Gastrocnemius medialis (tissue), 4 donors: ENCODE data around the gene SNPH. TPM values are rescaled to one million over a fixed set of nuclear protein-coding genes. Genes with fewer than 3 reads are reported as not detected.

Source experiments
- ATAC-seq, 2 donors: fragments of 150-250 bp; one replicate each; pipeline ENCODE4 v1.9.1; 2016
- DNase-seq, 2 donors: peaks; one replicate each; pipeline ENCODE4 v3.0.0-alpha.2; 2019
- H3K27ac ChIP-seq, 4 donors: fragments of 200-600 bp; sonication (generic); 1 replicate in 1 of 4; 2 replicates in 3 of 4; pipeline ENCODE4 v1.5.1; 2016 to 2018; ENCODE audit warnings: mild to moderate bottlenecking in 2 of 4, moderate library complexity in 1 of 4
- H3K27me3 ChIP-seq, 3 donors: fragments of 200-600 bp; sonication (generic) in 2 of 3; 1 replicate in 1 of 3; 2 replicates in 2 of 3; pipeline versions ENCODE4 v1.5.1 to v1.6.0; 2016 to 2019; ENCODE audit warnings: mild to moderate bottlenecking in 1 of 3, moderate library complexity in 1 of 3
- H3K36me3 ChIP-seq, 2 donors: fragments of 200-600 bp; sonication (generic) in 1 of 2; one replicate each; pipeline ENCODE4 v1.5.1; 2017 to 2018
- H3K4me1 ChIP-seq, 2 donors: fragments of 200-600 bp; sonication (generic) in 1 of 2; one replicate each; pipeline ENCODE4 v1.5.1; 2016 to 2017; ENCODE audit warnings: mild to moderate bottlenecking in 2 of 2
- H3K4me3 ChIP-seq, 4 donors: fragments of 200-600 bp; sonication (generic) in 3 of 4; 1 replicate in 1 of 4; 2 replicates in 3 of 4; pipeline ENCODE4 v1.5.1; 2016 to 2019; ENCODE audit warnings: mild to moderate bottlenecking in 2 of 4
- H3K9me3 ChIP-seq, 3 donors: fragments of 200-600 bp; sonication (generic) in 2 of 3; 1 replicate in 1 of 3; 2 replicates in 2 of 3; pipeline ENCODE4 v1.5.1; 2016 to 2019
- POLR2A ChIP-seq, 2 donors: fragments of 450-650 bp; IDR thresholded peaks; one replicate each; pipeline ENCODE4 v1.6.1; 2017; ENCODE audit warnings: antibody characterized with exemption in 2 of 2, mild to moderate bottlenecking in 2 of 2, moderate library complexity in 2 of 2
- in situ Hi-C, 4 donors: fragments of 200-750 bp; cut with MboI; loops; one replicate each; pipeline versions ENCODE4 v1.15.0 to v1.8.0; 2017; ENCODE audit warnings: low sequenced_read_pairs in 4 of 4
- intact Hi-C: fragments of 100-400 bp; cut with DNase I; formaldehyde crosslinking; loops from one replicate; pipeline ENCODE4 v1.15.1; 2023; ENCODE audit warnings: low total_unique reads
- total RNA-seq, 4 donors: library from RNA; depleted of rRNA; stranded (reverse); fragments of >200 nt; gene quantifications; one replicate each; pipeline versions ENCODE4 v1.1.0 to v1.2.3, GENCODE V29; 2016
- TF ChIP-seq, protein P1 (sequence below), 5 experiments: fragments of 450-650 bp in 3 of 5; fragments of 200-600 bp in 2 of 5; sonication (generic) in 2 of 5; IDR thresholded peaks in 4 of 5; conservative IDR thresholded peaks in 1 of 5; 1 replicate in 4 of 5; 2 replicates in 1 of 5; pipeline ENCODE4 v1.5.1; 2016 to 2019; ENCODE audit warnings: antibody characterized with exemption in 5 of 5, mild to moderate bottlenecking in 3 of 5, moderate library complexity in 3 of 5

Gene SNPH
- total RNA-seq, 4 donors from 2014 or later = 3.1 to 27.4 (median 15.9) TPM

DNA sequence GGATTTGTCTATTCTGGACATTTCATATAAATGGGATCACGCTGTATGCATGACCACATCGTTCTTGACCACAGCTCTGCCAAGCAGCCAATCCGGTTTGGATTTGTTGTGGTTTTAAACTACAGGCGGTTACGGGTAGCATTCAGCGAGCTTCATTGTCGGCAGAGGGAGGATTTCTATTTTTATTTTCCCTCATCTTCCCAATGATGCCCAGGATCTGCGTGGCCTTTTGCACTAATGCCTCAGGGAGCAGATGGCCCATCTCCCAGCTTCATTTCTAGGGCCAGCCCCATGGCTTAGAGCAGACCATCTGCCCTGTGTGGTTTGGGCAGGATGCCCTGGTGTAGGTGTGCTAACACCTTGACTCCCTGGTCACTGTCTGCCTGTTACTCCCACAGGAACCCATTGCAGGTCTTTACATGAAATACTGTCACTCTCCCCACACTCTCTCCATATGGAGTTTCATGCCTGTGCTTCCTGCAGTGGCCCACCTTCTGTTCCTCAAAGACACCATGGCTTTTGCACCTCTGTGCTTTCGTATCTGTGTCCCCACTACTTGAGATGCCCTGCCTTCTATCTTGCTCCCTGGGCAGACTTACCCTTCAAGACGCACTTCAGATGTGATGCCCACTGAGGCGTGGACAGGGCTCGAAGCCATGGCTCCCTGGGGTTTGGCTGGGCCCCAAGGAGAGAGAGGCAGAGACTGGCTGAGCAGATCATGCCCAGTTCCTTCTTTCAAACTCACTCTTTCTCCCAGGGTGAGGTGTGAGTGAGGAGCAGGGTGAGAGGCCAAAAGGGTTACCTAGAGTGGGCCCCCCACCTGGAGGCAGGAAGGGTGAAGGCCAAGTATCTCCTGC lies 36.8 kb downstream of the SNPH start:
- Histone ChIP-seq H3K4me3 (no peak overlapping the region), H3K4me1 (no peaks in the 10 kb centered on the region), H3K27me3 (no peaks in the 10 kb centered on the region), H3K27ac (no peak overlapping the region), H3K9me3 (no peaks in the 10 kb centered on the region), H3K36me3 (no peaks in the 10 kb centered on the region)
- in situ Hi-C loops = no loop called here
- intact Hi-C loops = no loop called here
- no peak for TF ChIP-seq POLR2A (IDR thresholded peaks at IDR 0.05)
- TF ChIP-seq, protein P1, sequence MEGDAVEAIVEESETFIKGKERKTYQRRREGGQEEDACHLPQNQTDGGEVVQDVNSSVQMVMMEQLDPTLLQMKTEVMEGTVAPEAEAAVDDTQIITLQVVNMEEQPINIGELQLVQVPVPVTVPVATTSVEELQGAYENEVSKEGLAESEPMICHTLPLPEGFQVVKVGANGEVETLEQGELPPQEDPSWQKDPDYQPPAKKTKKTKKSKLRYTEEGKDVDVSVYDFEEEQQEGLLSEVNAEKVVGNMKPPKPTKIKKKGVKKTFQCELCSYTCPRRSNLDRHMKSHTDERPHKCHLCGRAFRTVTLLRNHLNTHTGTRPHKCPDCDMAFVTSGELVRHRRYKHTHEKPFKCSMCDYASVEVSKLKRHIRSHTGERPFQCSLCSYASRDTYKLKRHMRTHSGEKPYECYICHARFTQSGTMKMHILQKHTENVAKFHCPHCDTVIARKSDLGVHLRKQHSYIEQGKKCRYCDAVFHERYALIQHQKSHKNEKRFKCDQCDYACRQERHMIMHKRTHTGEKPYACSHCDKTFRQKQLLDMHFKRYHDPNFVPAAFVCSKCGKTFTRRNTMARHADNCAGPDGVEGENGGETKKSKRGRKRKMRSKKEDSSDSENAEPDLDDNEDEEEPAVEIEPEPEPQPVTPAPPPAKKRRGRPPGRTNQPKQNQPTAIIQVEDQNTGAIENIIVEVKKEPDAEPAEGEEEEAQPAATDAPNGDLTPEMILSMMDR (IDR thresholded peaks at IDR 0.05 in 4 of 5, conservative IDR thresholded peaks at IDR 0.05 in 1 of 5) = no peak
- ATAC-seq (no peak), DNase-seq (no peak)

DNA sequence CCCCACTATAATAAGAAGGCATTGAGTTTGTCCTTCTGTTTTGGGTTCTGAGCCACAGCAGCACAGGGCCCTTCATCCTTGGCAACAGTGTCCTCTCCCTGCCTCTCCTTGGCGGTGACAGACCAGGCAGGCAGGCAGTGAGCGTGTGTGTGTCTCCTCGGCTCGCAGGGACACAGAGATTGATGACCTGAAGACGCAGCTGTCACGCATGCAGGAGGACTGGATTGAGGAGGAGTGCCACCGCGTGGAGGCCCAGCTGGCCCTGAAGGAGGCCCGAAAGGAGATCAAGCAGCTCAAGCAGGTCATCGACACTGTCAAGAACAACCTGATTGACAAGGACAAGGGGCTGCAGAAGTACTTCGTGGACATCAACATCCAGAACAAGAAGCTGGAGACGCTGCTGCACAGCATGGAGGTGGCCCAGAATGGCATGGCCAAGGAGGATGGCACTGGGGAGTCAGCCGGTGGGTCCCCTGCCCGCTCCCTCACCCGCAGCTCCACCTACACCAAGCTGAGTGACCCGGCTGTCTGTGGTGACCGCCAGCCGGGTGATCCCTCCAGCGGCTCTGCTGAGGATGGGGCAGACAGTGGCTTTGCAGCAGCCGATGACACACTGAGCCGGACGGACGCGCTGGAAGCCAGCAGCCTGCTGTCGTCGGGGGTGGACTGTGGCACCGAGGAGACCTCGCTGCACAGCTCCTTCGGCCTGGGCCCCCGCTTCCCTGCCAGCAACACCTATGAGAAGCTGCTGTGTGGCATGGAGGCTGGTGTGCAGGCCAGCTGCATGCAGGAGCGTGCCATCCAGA lies 38.8 kb downstream of the SNPH start:
- Histone ChIP-seq H3K27ac (no peak overlapping the region), H3K4me1 (no peaks in the 10 kb centered on the region), H3K9me3 (no peaks in the 10 kb centered on the region), H3K36me3 (no peaks in the 10 kb centered on the region), H3K27me3 (no peaks in the 10 kb centered on the region), H3K4me3 (no peak overlapping the region)
- DNase-seq (no peak), ATAC-seq (peak in 1 of 2 donors; percentile 64)
- TF ChIP-seq, protein P1 (IDR thresholded peaks at IDR 0.05 in 4 of 5, conservative IDR thresholded peaks at IDR 0.05 in 1 of 5) = peak in 1 of 5 experiments; percentile 15
- TF ChIP-seq POLR2A (IDR thresholded peaks at IDR 0.05) = no peak
- intact Hi-C loops = no loop called here
- in situ Hi-C loops = no loop called here

GRCh38 chr20:1305712-1306111 lies 39.6 kb downstream of the SNPH start:
- Histone ChIP-seq H3K9me3 (no peaks in the 10 kb centered on the region), H3K27ac (no peak overlapping the region), H3K4me3 (no peak overlapping the region), H3K36me3 (no peaks in the 10 kb centered on the region), H3K27me3 (no peaks in the 10 kb centered on the region), H3K4me1 (no peaks in the 10 kb centered on the region)
- intact Hi-C loops = no loop called here
- TF ChIP-seq POLR2A (IDR thresholded peaks at IDR 0.05) = no peak
- TF ChIP-seq, protein P1 (IDR thresholded peaks at IDR 0.05 in 4 of 5, conservative IDR thresholded peaks at IDR 0.05 in 1 of 5) = no peak
- in situ Hi-C loops = no loop called here
- DNase-seq (no peak), ATAC-seq (no peak)

DNA sequence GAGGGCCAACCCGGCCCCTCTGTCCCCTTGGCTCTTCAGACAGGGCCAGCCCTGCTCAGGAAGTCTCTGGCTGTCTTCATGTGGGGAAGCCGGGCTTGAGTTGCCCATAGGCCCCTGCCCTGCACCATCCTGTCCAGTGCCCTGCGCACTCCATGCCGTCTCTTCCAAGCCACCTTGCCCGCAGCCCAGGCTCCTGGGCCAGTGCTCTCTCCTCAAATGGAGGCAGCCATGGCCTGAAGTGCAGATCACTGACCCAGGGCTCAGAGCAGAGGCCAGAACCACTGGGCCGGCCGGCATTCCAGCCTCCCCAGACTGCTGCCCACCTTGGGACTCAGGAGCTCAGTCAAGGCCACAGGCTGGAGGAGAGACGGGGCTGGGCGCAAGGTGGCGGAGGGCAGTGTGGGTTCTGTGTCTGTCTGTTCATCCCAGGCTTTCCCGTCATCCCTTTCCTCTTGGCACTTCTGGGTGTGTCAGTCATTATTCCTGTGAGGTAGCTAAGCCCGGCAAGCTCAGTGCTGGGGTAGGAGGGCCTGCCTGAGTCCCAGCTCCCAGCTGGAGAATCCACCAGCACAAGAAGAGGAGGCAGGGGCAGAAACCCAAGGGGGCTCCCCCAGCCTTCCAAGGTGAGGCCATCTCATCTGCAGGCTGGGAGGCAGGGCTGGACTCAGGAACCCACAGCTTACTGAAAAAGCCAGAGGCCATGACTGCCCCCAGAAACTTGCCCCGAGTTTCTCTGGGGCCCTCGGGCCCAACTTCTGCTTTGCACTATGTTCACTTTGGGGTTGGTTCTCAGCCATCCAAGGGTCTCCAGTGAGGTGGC lies 40.4 kb downstream of the SNPH start:
- Histone ChIP-seq H3K4me1 (no peaks in the 10 kb centered on the region), H3K4me3 (no peak overlapping the region), H3K27me3 (no peaks in the 10 kb centered on the region), H3K9me3 (no peaks in the 10 kb centered on the region), H3K36me3 (no peaks in the 10 kb centered on the region), H3K27ac (no peak overlapping the region)
- no peak for DNase-seq
- in situ Hi-C loops (no loop called here), intact Hi-C loops (no loop called here)
- ATAC-seq = no peak
- TF ChIP-seq, protein P1 (IDR thresholded peaks at IDR 0.05 in 4 of 5, conservative IDR thresholded peaks at IDR 0.05 in 1 of 5) = no peak
